ENCODE results near the gene FAR2. TPM values are rescaled to one million over a fixed set of nuclear protein-coding genes. Genes with fewer than 3 reads are reported as not detected.
A peak's percentile ranks its signal among the peaks of the same experiment; 100 is the strongest.
"Not testable (repeated sequence)": the region's sequence is repeated elsewhere in the genome, so short reads cannot be mapped to it uniquely, and the experiment has no call there.

FAR2 gene
- total and polyA plus RNA-seq, 2 donors (not counting 1 experiment from before 2014, with no cell fraction given): 9.2 to 10.2 TPM

DNA sequence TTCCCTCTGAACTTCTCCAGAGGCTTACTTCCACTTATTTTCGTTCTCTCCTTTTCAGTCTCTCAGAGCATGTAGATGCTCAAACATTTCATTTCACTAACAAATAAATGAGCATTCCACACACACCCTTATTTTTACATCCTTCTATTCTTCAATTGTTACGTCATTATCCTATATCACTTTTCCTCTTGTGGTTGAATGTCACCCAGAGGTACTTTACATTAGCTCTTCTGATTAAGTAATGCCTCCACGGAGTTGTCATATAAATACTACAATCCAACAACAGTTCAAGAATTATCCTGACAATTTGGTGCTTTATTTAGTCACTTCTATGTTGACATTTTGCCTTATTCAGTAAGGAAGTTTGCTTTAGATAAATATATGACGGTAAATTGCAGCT lies 18.4 kb downstream of the FAR2 start:
- H3K4me1 ChIP-seq (ENCODE audit: control insufficient read depth, extremely low read depth, insufficient read depth, low read length): peaks cover 4% of the 10 kb centered on the region
- H3K36me3 ChIP-seq (ENCODE audit: control insufficient read depth, insufficient read depth, low read length): no peaks in the 10 kb centered on the region
- no peak overlapping the region for H3K27ac ChIP-seq (ENCODE audit: insufficient read depth, low read length)
- TF ChIP-seq, protein P1, sequence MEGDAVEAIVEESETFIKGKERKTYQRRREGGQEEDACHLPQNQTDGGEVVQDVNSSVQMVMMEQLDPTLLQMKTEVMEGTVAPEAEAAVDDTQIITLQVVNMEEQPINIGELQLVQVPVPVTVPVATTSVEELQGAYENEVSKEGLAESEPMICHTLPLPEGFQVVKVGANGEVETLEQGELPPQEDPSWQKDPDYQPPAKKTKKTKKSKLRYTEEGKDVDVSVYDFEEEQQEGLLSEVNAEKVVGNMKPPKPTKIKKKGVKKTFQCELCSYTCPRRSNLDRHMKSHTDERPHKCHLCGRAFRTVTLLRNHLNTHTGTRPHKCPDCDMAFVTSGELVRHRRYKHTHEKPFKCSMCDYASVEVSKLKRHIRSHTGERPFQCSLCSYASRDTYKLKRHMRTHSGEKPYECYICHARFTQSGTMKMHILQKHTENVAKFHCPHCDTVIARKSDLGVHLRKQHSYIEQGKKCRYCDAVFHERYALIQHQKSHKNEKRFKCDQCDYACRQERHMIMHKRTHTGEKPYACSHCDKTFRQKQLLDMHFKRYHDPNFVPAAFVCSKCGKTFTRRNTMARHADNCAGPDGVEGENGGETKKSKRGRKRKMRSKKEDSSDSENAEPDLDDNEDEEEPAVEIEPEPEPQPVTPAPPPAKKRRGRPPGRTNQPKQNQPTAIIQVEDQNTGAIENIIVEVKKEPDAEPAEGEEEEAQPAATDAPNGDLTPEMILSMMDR (conservative IDR thresholded peaks at IDR 0.05 in 1 of 2, IDR thresholded peaks at IDR 0.05 in 1 of 2; ENCODE audit: low read depth in 1 of 2, low read length in 2 of 2): no peak
- no peak for TF ChIP-seq EZH2 (IDR thresholded peaks at IDR 0.05; ENCODE audit: low read length, missing control alignments)
- peak in 1 of 2 donors; percentile 27 for DNase-seq (ENCODE audit: low read depth in 2 of 2)
- H3K9me3 ChIP-seq (ENCODE audit: control insufficient read depth, insufficient read depth, low read depth, low read length): no peaks in the 10 kb centered on the region
- H3K79me2 ChIP-seq (ENCODE audit: control insufficient read depth, insufficient read depth, low read length): no peaks in the 10 kb centered on the region
- no peak overlapping the region for H3K9ac ChIP-seq (ENCODE audit: insufficient read depth, low read length)
- H3K4me2 ChIP-seq (ENCODE audit: extremely low read depth, insufficient read depth, low read length): no peak overlapping the region
- no peak overlapping the region for H2AFZ ChIP-seq (ENCODE audit: low read length)
- no peaks in the 10 kb centered on the region for H4K20me1 ChIP-seq (ENCODE audit: control insufficient read depth, extremely low read depth, insufficient read depth, low read length)
- no peaks in the 10 kb centered on the region for H3K27me3 ChIP-seq (ENCODE audit: control insufficient read depth, insufficient read depth, low read length)
- H3K4me3 ChIP-seq (replicated peaks in 1 of 4; ENCODE audit: control extremely low read depth in 1 of 4, insufficient read depth in 1 of 4, low read depth in 3 of 4, low read length in 4 of 4): no peak overlapping the region

DNA sequence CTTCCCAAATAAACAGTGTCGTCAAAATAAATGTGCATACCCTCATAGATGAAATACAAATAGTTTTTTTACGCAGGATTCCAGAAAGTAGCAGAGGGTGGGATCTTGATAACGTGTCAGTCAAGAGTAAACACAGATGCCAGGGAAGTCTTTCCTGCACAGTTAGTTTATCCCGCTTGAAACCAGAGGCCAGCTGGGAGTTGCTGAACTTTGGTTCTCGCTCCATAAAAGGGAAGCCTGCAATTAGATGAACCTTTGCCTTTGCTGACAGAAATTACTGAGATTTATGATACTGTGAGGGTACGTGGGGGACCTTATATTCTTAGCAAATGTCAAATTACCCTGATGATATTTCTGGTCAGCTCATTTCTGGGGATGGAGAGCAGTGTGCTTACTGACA lies 18.9 kb downstream of the FAR2 start:
- TF ChIP-seq, protein P1 (conservative IDR thresholded peaks at IDR 0.05 in 1 of 2, IDR thresholded peaks at IDR 0.05 in 1 of 2; ENCODE audit: low read depth in 1 of 2, low read length in 2 of 2): no peak
- TF ChIP-seq EZH2 (IDR thresholded peaks at IDR 0.05; ENCODE audit: low read length, missing control alignments): no peak

DNA sequence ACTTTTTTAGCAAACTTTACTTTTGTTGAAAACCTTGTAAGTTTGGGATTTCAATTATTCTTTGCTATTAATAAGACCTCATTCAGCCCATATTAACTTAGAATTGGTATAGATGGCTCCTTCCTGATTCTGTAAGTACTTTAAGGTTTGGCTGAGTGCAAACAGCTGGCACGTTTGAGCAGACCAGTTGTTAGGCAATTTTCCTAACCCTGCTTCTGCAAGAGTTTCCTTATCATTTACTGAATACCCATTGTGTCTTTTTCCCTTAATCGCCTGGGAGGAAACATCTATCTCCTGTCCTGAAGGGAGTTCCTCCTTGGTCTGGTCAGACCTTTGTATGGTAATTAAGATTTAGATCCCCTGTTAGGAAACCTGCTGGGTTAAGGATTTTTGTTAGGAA lies 20.9 kb downstream of the FAR2 start:
- DNase-seq (ENCODE audit: low read depth in 2 of 2): peak in 1 of 2 donors; percentile 30
- H2AFZ ChIP-seq (ENCODE audit: low read length); H3K4me2 ChIP-seq (ENCODE audit: extremely low read depth, insufficient read depth, low read length); H3K4me1 ChIP-seq (ENCODE audit: control insufficient read depth, extremely low read depth, insufficient read depth, low read length); H3K4me3 ChIP-seq (replicated peaks in 1 of 4; ENCODE audit: control extremely low read depth in 1 of 4, insufficient read depth in 1 of 4, low read depth in 3 of 4, low read length in 4 of 4); H4K20me1 ChIP-seq (ENCODE audit: control insufficient read depth, extremely low read depth, insufficient read depth, low read length); H3K36me3 ChIP-seq (ENCODE audit: control insufficient read depth, insufficient read depth, low read length); H3K27me3 ChIP-seq (ENCODE audit: control insufficient read depth, insufficient read depth, low read length); H3K79me2 ChIP-seq (ENCODE audit: control insufficient read depth, insufficient read depth, low read length); H3K9ac ChIP-seq (ENCODE audit: insufficient read depth, low read length); H3K9me3 ChIP-seq (ENCODE audit: control insufficient read depth, insufficient read depth, low read depth, low read length); H3K27ac ChIP-seq (ENCODE audit: insufficient read depth, low read length): not testable (repeated sequence)

More for the DNA sequence above, 18.9 kb downstream of the FAR2 start:
- peaks cover 4% of the 10 kb centered on the region for H3K4me1 ChIP-seq (ENCODE audit: control insufficient read depth, extremely low read depth, insufficient read depth, low read length)
- H2AFZ ChIP-seq (ENCODE audit: low read length): no peak overlapping the region
- no peaks in the 10 kb centered on the region for H3K27me3 ChIP-seq (ENCODE audit: control insufficient read depth, insufficient read depth, low read length)
- H3K79me2 ChIP-seq (ENCODE audit: control insufficient read depth, insufficient read depth, low read length): no peaks in the 10 kb centered on the region
- no peak overlapping the region for H3K9ac ChIP-seq (ENCODE audit: insufficient read depth, low read length)
- no peaks in the 10 kb centered on the region for H3K9me3 ChIP-seq (ENCODE audit: control insufficient read depth, insufficient read depth, low read depth, low read length)
- H3K4me3 ChIP-seq (replicated peaks in 1 of 4; ENCODE audit: control extremely low read depth in 1 of 4, insufficient read depth in 1 of 4, low read depth in 3 of 4, low read length in 4 of 4): no peak overlapping the region
- DNase-seq (ENCODE audit: low read depth in 2 of 2): peak in 1 of 2 donors; percentile 35
- H3K27ac ChIP-seq (ENCODE audit: insufficient read depth, low read length): no peak overlapping the region
- H4K20me1 ChIP-seq (ENCODE audit: control insufficient read depth, extremely low read depth, insufficient read depth, low read length): no peaks in the 10 kb centered on the region
- no peaks in the 10 kb centered on the region for H3K36me3 ChIP-seq (ENCODE audit: control insufficient read depth, insufficient read depth, low read length)
- H3K4me2 ChIP-seq (ENCODE audit: extremely low read depth, insufficient read depth, low read length): no peak overlapping the region

DNA sequence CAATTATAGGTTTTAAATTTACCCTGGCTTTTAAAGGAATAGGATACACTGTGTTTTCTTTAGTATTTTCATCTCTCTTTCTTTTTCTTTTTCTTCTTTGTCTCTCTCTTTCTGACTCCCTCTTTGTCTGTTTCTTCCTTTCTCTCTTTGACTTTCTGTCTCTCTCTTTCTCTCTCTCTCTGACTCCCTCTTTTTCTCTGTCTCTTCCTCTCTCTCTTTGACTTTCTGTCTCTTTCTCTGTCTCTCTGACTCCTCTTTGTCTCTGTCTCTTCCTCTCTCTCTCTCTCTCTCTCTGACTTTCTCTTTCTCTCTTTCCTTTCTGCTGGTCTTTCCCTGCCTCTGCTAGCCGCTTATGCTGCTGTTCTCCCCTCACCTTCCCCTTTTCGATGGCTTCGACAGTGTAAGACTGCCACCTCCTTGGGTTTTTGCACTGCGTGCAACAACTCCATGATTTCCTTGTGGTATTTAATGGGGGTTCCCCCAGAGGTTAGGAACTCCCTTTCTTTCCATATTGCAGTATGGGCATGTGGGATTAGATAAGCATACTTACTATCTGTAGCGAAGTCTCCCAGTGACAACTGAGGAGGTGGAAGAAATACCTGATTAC lies 21.5 kb downstream of the FAR2 start:
- H3K4me3 ChIP-seq (replicated peaks in 1 of 4; ENCODE audit: control extremely low read depth in 1 of 4, insufficient read depth in 1 of 4, low read depth in 3 of 4, low read length in 4 of 4); H3K4me1 ChIP-seq (ENCODE audit: control insufficient read depth, extremely low read depth, insufficient read depth, low read length); H4K20me1 ChIP-seq (ENCODE audit: control insufficient read depth, extremely low read depth, insufficient read depth, low read length); H3K27me3 ChIP-seq (ENCODE audit: control insufficient read depth, insufficient read depth, low read length); H3K79me2 ChIP-seq (ENCODE audit: control insufficient read depth, insufficient read depth, low read length); H3K9me3 ChIP-seq (ENCODE audit: control insufficient read depth, insufficient read depth, low read depth, low read length); H3K4me2 ChIP-seq (ENCODE audit: extremely low read depth, insufficient read depth, low read length); DNase-seq (ENCODE audit: low read depth in 2 of 2); H3K9ac ChIP-seq (ENCODE audit: insufficient read depth, low read length); H3K36me3 ChIP-seq (ENCODE audit: control insufficient read depth, insufficient read depth, low read length); H2AFZ ChIP-seq (ENCODE audit: low read length); H3K27ac ChIP-seq (ENCODE audit: insufficient read depth, low read length): not testable (repeated sequence)

All from fibroblast of lung (primary cell).